Head of caudate nucleus (tissue), 42 donors: ENCODE results near the gene TRPM6.
A peak's percentile ranks its signal among the peaks of the same experiment; 100 is the strongest.

Experiments used
- DNase-seq, 42 donors: peaks; one replicate each; pipeline versions ENCODE4 v3.0.0 to v3.0.0-alpha.2; 2020 to 2021; ENCODE audit warnings: mixed read lengths in 7 of 42
- intact Hi-C: fragments of 100-400 bp; cut with DNase I; formaldehyde crosslinking; loops from one replicate; pipeline ENCODE4 v1.15.0; 2022

Gene TRPM6

DNA sequence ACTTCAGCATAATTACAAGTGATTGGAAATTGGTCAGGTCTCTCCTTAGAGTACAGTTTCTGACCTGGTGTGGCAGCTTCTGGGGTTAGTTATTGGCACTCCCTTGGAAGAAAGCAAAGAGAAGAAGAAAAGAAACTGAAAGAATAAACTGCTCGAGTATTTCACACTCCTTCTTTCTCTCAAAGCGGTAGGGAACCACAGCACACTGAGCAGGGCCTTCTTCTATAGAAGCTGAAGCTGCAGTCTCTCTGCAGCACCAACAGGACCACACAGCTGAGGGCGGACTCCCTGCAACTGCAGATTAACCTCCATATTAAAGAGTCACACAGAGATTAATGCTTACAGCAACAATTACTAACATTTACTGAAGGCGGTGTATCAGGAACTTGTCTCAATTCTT lies 152.0 kb downstream of the TRPM6 start:
- no peak for DNase-seq
- intact Hi-C loops, result no loop called here

DNA sequence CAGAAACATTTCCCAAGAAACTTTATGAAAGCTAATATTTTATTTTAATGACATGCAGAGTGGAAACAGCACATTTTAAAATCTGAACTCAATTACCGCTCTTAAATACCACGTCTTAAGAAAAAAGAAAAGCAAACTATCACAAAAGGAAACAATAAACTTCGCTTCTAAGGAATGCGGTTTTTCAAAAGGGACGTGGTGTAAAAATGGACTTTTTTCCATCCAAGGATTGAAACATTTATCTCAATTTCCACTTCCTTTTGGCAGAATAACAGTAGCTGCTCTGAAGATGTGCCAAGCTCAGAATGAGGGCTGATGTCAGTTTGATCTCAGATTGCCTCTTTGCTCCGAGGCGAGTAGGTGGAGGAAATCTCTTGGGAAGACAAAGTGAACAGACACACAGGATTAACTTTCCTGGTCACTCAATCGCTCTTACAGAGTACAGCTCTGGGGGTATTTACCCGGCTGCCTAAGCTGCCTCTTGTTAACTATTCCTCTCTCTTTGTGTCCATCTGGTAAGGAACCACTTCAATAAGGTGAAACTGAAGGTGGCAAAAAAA lies 158.5 kb downstream of the TRPM6 start:
- intact Hi-C loops, result no loop called here

DNA sequence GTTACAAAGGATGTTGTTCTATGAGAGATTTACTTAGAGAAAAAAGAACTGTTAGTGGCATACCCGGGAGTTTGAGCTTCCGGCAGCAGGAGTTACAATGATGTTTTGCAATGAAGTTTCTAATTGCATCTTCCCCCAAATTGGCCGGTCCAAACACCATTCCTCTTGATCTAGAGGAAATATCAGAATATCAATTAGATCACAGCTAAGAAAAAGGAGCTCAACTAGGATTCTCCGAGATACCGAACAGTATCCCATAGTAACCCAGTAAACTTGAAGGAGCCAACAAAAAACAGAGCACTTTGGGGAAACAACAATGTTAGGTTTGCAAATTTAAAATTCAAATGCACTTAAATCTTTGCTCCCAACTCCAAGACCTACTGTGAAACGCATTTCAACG lies 159.5 kb downstream of the TRPM6 start:
- DNase-seq, result peak in 1 of 42 donors; percentile 15
- intact Hi-C loops, result no loop called here

More for the DNA sequence above, 158.5 kb downstream of the TRPM6 start:
- peak in 16 of 42 donors; percentile 11 to 69 (median 24) for DNase-seq

DNA sequence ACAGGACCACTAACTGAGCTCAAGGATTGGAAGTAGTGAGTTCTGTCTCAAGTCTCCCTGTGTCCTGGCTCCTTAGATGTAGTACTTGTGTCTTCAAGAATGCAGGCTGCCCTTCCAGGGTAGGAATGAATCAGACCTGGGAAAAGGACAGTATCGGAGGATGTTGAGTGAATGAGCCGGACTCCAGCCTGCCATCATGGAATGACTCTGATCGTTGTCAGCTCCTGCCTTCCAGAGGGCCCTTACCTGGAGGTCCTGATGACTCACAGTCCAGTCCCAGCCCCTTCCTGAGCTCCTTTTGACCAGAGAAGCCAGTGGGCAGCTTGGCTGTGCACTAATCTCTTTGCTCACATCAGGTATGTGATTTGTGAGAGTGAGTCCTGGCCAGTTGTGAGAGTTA lies 161.1 kb downstream of the TRPM6 start:
- intact Hi-C loops, result no loop called here
- DNase-seq, result no peak

DNA sequence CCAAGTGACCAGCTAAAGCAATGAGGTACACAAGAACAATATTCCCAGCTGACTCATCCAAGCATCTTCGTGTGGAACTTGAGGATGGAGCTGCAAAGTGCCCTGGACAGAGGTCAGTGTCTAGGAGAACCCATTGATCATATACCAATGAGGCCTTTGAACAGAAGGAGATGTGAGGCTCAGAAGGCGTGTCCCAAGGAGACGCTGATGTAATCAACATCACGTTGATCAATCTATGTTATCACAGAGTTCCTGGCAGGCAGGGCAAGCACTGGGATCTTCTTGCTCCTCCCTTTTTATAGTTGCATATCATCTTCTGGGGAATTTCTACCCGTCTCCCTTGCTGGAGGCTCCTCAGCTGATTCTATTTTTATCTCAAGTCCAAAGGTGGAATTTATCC lies 163.4 kb downstream of the TRPM6 start:
- DNase-seq, result no peak
- intact Hi-C loops, result no loop called here

DNA sequence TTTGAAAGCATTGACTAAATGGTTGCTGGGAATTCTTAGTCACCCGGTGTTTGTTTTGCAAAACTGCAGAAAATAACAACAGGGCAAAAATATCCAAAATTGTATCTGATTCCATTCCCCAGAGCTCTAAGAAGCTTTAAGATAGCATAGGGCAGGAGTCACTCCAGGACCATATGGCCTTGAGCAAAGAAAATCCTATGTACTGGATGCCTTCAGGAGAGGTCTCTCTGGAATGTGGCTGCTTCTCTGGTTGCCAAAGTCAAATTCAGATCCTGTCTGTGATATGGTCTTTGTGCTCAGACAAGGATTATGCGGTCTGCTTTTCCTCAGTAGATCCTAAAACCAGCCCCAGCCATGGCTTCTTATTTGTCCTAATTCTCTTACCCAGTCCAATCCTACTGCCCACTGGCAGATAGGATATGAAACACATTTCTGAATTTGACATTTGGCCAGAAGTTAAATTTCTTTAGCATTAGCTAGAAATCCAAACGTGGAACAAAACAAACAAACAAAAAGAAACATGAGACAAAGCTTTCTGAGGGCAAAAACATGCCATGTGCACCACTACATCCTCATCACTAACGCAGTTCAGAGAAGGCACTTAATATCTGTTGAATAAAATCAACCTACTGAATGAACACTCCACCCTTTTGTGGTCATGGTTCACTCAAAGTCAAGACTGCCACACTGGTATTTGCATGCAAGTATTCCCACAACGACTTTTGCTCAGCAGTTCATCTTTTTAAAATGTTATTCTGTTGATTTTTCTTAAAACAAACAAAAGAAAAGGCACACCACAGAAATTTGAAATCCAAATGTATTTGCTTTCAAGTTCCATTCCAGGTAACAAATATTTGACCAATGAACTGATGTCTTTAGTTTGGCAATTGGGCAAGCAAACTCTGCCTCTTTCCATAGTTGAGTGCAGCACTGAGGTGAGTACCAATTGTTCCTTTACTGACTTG lies 165.7 kb downstream of the TRPM6 start:
- no peak for DNase-seq
- intact Hi-C loops, result no loop called here

DNA sequence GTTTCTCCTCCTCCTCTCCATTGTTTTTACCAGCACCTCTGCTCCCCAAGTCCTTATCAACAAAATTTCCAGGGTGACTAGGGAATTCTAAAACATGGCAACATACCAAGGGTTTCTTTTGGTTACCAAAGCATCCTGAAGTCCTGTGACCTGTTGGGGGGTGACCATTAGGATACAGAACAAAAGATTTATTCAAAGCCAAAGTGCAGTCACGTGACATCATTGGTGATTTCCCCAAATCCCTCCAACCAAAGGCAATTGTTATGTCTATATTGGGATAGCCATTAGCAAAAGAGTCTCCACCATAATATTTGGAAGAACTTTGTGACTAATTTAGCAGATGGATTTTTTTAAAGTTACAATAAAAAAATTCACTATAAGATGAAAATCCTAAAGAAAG lies 168.4 kb downstream of the TRPM6 start:
- no peak for DNase-seq
- intact Hi-C loops, result no loop called here

DNA sequence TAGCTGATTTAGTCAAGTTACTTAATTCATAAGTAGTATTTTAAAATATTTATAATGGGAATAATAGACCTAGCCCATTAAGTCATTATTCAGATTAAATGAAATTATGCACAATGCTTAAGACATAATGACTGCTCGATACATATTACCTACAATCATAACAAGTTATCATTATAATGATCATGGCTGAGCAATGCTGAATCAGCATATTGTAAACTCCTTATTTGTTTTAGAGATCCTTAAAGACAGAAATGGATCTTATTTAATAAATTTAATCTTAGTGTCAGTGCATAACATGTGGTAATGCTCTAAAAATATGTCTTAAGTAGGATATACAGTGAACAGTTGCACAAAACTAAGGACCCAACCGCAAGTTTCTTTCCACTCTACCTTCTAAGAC lies 169.0 kb downstream of the TRPM6 start:
- intact Hi-C loops, result no loop called here
- DNase-seq, result no peak

DNA sequence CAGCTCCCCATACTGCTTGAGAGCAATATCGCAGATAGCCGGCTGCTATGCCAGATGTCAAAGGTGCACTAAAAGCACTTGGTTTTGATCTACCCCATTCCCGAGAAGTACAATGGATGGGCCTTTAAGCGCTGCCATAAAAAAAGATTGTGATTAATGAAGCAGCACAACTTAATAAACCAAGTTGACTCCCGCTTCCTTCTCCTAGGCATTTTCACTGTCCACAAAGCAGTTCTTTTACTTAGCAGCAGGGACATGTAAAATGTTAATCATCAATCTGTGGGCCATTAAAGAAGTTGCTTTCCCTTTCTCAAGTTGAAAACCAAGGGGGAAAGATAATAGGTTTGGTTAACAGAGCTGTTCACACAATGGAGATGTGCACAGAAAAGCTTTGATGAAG lies 176.4 kb downstream of the TRPM6 start:
- intact Hi-C loops, result no loop called here
- DNase-seq, result no peak

DNA sequence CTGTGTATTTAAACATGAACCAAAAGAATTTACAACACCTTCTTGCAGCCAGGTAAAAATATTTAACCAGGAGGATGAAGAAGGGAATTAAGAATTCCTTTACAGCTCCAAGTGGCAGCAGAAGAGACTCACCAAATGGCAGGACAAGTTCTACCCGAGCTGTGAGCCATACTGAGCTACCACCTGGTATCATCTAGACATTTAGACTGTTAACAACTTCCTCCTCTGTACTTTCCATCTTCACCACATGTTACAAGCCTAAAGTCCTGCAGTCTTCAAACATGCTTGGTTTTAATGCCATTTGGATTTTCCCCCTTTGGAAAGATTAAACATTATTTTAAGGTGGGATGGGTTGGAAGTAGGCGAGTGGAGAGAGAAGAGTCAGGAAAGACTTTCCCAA lies 190.2 kb downstream of the TRPM6 start:
- no peak for DNase-seq
- intact Hi-C loops, result no loop called here

DNA sequence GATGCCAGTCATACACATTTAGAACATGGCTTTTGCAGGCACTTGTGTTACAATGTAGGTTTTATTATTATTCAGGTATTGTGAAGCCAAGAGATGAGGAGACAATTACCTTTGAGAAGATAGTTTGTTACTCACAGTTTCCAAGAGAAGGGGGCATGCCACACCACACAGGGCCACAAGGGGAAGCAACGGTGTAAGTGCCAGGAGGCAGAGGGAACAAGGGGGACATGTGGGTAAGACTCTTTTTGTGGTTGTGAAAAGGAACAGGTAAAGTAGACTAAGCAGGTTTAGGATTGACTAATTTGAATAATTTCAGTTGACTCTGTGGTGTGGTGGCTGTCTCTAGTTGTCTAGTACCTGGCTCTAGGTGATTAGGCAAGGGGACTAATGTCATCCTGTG lies 191.2 kb downstream of the TRPM6 start:
- intact Hi-C loops, result no loop called here
- DNase-seq, result no peak

DNA sequence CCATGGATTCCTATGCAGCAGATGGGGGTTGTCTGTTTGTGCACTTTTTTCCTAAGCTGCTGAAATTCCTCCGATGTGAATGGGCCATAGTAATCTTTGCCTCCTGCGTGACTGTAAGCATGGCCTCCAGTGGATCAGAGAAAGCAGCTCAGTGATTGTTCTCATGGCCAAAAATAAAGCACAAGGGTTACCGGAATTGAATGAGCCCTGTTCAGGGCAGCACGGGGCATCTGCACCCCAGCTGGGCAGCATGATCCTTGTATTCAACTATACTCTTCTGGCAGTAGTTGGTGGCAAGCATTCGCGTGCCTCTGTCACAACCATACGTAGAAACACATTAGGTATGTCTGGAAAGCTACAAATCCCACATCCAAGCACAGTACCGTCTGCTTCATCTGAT lies 196.7 kb downstream of the TRPM6 start:
- DNase-seq, result no peak
- intact Hi-C loops, result no loop called here

DNA sequence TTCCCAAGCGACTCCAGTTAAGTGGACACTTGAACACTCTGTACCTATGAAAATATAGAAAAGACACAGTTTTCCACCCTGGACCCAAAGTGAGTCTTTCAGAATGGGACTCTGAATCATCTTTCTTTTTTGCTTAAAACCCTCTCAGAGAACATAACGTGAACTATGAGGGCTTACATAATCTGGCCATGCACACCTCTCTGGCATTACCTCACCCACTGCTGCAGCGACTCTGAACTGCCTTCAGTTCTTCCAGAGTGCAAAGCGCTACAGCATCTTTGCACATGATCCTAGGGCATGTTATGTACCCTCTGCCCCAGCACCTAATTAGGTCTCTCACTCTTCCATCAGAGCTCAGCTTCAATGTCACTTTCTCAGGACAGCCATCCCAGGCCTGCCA lies 204.4 kb downstream of the TRPM6 start:
- peak in 23 of 42 donors; percentile 4 to 71 (median 22) for DNase-seq
- intact Hi-C loops, result no loop called here

DNA sequence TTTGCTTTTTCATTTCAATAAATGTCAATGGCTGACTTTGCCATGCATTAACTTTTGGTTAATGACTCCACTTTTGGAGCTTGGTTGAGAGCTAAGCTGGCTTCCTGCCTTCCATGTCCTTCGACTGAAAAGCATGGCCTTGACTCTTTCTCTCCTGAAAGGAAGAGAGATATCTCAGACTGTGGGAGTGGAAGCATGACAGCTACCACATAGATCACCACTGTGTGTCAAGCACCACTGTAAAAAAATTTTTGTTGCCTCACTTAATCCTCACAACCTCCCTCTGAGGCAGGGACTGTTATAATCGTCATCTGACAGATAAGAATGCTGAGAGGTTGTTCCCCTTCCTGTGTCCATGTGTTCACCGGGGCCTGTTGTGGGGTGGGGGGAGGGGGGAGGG lies 205.8 kb downstream of the TRPM6 start:
- DNase-seq, result no peak

DNA sequence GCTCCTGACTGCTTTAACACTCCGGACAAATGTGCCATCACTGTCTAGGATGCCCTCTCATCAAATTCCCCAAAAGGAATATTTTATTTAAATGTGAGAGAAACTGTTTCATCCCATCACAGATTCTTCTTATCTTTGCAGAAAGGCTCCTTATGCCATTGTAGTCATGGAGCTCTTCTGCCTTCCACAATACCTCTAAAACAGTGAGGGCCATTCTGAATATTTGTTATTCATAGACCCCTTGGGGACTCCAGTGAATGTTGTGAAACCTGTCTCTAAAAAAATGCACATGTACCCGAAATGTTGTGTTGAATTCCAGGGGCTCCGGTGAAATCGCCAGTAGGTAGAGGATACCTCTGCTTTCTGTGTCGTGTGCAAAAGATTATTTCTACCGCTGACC lies 213.6 kb downstream of the TRPM6 start:
- intact Hi-C loops, result no loop called here
- no peak for DNase-seq

More for the DNA sequence above, 205.8 kb downstream of the TRPM6 start:
- intact Hi-C loops, result no loop called here
